Uterus (tissue), 4 donors: ENCODE data around the gene DDX3X. TPM values are rescaled to one million over a fixed set of nuclear protein-coding genes. Genes with fewer than 3 reads are reported as not detected.
A peak's percentile ranks its signal among the peaks of the same experiment; 100 is the strongest.
"Not testable (repeated sequence)": the region's sequence is repeated elsewhere in the genome, so short reads cannot be mapped to it uniquely, and the experiment has no call there.

ENCODE experiments used
- DNase-seq, 2 donors: peaks; one replicate each; pipeline ENCODE4 v3.0.0-alpha.2; 2019 to 2020
- H3K27ac ChIP-seq, 2 donors: fragments of 200-600 bp; sonication (generic); 1 replicate in 1 of 2; 2 replicates in 1 of 2; pipeline ENCODE4 v1.5.1; 2016 to 2018
- H3K27me3 ChIP-seq, 2 donors: fragments of 200-600 bp; sonication (generic); one replicate each; pipeline ENCODE4 v1.5.1; 2018 to 2019; ENCODE audit warnings: control low read depth in 1 of 2
- H3K36me3 ChIP-seq, 2 donors: fragments of 200-600 bp; sonication (generic); one replicate each; pipeline ENCODE4 v1.5.1; 2019; ENCODE audit warnings: control low read depth in 1 of 2
- H3K4me1 ChIP-seq, 2 donors: fragments of 200-600 bp; sonication (generic); one replicate each; pipeline ENCODE4 v1.5.1; 2018 to 2019; ENCODE audit warnings: control low read depth in 1 of 2
- H3K4me3 ChIP-seq, 2 donors: fragments of 200-600 bp; sonication (generic); 1 replicate in 1 of 2; 2 replicates in 1 of 2; pipeline ENCODE4 v1.5.1; 2018 to 2019; ENCODE audit warnings: mild to moderate bottlenecking in 1 of 2
- H3K9me3 ChIP-seq, 2 donors: fragments of 200-600 bp; sonication (generic); one replicate each; pipeline ENCODE4 v1.5.1; 2019; ENCODE audit warnings: control low read depth in 1 of 2
- POLR2A ChIP-seq, 2 donors: fragments of 450-650 bp; IDR thresholded peaks; one replicate each; pipeline ENCODE4 v1.6.1; 2016; ENCODE audit warnings: antibody characterized with exemption in 2 of 2, mild to moderate bottlenecking in 1 of 2, moderate library complexity in 1 of 2
- intact Hi-C: fragments of 100-400 bp; cut with DNase I; formaldehyde crosslinking; loops from one replicate; pipeline ENCODE4 v1.15.1; 2023; ENCODE audit warnings: low total_unique reads
- total RNA-seq, 4 donors: library from RNA; depleted of rRNA in 3 of 4; stranded (reverse); fragments of >200 nt in 3 of 4; gene quantifications; one replicate each; pipeline versions ENCODE4 v1.1.0 to v1.2.4, GENCODE V29; 2014 to 2023
- TF ChIP-seq, protein P1 (sequence below), 4 experiments: fragments of 200-600 bp in 2 of 4; fragments of 450-650 bp in 2 of 4; sonication (generic) in 2 of 4; IDR thresholded peaks; one replicate each; pipeline ENCODE4 v1.5.1; 2016 to 2019; ENCODE audit warnings: antibody characterized with exemption in 4 of 4, mild to moderate bottlenecking in 2 of 4, moderate library complexity in 1 of 4
- donor health status: DM: yes; HTN: yes; CAD: no.

DDX3X gene
- total RNA-seq, 4 donors from 2014 or later: 124 to 387 (median 268) TPM

- Histone ChIP-seq H3K4me1 (no peaks in the 10 kb centered on the region), H3K27ac (no peak overlapping the region), H3K9me3 (no peaks in the 10 kb centered on the region), H3K36me3 (no peaks in the 10 kb centered on the region), H3K27me3 (no peaks in the 10 kb centered on the region), H3K4me3 (no peak overlapping the region)
- DNase-seq: no peak
- intact Hi-C loops: no loop called here
- TF ChIP-seq, protein P1, sequence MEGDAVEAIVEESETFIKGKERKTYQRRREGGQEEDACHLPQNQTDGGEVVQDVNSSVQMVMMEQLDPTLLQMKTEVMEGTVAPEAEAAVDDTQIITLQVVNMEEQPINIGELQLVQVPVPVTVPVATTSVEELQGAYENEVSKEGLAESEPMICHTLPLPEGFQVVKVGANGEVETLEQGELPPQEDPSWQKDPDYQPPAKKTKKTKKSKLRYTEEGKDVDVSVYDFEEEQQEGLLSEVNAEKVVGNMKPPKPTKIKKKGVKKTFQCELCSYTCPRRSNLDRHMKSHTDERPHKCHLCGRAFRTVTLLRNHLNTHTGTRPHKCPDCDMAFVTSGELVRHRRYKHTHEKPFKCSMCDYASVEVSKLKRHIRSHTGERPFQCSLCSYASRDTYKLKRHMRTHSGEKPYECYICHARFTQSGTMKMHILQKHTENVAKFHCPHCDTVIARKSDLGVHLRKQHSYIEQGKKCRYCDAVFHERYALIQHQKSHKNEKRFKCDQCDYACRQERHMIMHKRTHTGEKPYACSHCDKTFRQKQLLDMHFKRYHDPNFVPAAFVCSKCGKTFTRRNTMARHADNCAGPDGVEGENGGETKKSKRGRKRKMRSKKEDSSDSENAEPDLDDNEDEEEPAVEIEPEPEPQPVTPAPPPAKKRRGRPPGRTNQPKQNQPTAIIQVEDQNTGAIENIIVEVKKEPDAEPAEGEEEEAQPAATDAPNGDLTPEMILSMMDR (IDR thresholded peaks at IDR 0.05): no peak
- TF ChIP-seq POLR2A (IDR thresholded peaks at IDR 0.05): no peak
Measured at GRCh38 chrX:41369152-41369551, 35.2 kb downstream of the DDX3X start.

- H3K4me3 ChIP-seq, H3K36me3 ChIP-seq, H3K27me3 ChIP-seq, H3K9me3 ChIP-seq, H3K4me1 ChIP-seq, DNase-seq, intact Hi-C loops, H3K27ac ChIP-seq: not testable (repeated sequence)
Measured at GRCh38 chrX:41371575-41371974, 37.6 kb downstream of the DDX3X start.

GRCh38 chrX:41373989-41374606 is 40.1 kb downstream of the DDX3X start:
- H3K36me3 ChIP-seq: no peaks in the 10 kb centered on the region
- H3K4me3 ChIP-seq: no peak overlapping the region
- H3K9me3 ChIP-seq: no peaks in the 10 kb centered on the region
- TF ChIP-seq, protein P1 (IDR thresholded peaks at IDR 0.05): no peak
- no peak for TF ChIP-seq POLR2A (IDR thresholded peaks at IDR 0.05)
- H3K4me1 ChIP-seq: no peaks in the 10 kb centered on the region
- no peaks in the 10 kb centered on the region for H3K27me3 ChIP-seq
- no peak overlapping the region for H3K27ac ChIP-seq
- intact Hi-C loops: no loop called here
- DNase-seq: no peak

DNA sequence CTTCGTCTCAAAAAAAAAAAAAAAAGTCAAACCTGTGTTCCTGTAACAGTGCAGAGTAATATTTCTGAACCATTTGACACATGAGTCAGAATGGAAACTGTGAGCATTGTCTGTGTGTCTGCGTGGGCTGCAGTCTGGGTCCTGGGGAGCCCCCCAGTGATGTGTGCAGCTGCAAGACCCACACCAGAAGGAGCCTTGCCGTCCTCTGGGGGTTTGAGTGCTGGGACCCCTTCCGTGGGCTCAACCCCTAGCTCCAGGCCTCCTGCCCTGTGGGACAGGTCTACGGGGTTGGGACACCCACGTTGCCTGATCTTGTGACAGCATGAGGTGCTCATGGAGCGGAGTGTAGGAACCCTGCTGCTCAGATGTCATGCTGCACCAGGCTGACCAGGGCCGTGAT is 43.7 kb downstream of the DDX3X start:
- no peak for TF ChIP-seq POLR2A (IDR thresholded peaks at IDR 0.05)
- TF ChIP-seq, protein P1 (IDR thresholded peaks at IDR 0.05): no peak
- no peak for DNase-seq
- H3K36me3 ChIP-seq: no peaks in the 10 kb centered on the region
- H3K4me1 ChIP-seq: no peaks in the 10 kb centered on the region
- no peaks in the 10 kb centered on the region for H3K9me3 ChIP-seq
- H3K27ac ChIP-seq: no peak overlapping the region
- intact Hi-C loops: no loop called here
- no peaks in the 10 kb centered on the region for H3K27me3 ChIP-seq
- H3K4me3 ChIP-seq: no peak overlapping the region

DNA sequence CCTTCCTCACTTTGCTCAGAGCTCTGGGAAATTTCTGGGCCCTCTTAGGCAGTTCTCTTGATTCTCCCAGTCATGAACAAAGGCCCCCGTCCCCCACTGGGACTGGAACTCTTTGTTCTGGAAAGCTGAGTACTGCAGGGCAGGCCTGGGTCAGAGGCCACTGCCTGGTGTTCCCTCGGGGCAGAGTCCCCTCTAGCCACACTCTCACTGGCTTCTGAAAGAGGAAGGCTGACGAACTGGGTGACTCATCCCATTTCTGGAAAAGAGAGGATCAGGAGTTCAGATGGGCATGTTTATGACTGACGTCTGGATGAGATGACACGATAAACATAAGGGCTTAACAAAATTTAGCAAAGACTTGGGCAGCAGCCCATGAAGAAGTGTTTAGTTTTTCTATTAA is 47.7 kb downstream of the DDX3X start:
- Histone ChIP-seq H3K27ac (peak overlapping the region in 1 of 2 donors; percentile 33), H3K4me1 (no peaks in the 10 kb centered on the region), H3K36me3 (no peaks in the 10 kb centered on the region), H3K27me3 (no peaks in the 10 kb centered on the region), H3K4me3 (no peak overlapping the region), H3K9me3 (no peaks in the 10 kb centered on the region)
- DNase-seq: peak; percentile 18 to 38
- TF ChIP-seq POLR2A (IDR thresholded peaks at IDR 0.05): no peak
- TF ChIP-seq, protein P1 (IDR thresholded peaks at IDR 0.05): no peak
- intact Hi-C loops: no loop called here
